ENCODE data around the gene NFXL1. TPM values are rescaled to one million over a fixed set of nuclear protein-coding genes. Genes with fewer than 3 reads are reported as not detected.

The NFXL1 gene
- total RNA-seq, 1 donor from 2014 or later: 11.9 TPM

DNA sequence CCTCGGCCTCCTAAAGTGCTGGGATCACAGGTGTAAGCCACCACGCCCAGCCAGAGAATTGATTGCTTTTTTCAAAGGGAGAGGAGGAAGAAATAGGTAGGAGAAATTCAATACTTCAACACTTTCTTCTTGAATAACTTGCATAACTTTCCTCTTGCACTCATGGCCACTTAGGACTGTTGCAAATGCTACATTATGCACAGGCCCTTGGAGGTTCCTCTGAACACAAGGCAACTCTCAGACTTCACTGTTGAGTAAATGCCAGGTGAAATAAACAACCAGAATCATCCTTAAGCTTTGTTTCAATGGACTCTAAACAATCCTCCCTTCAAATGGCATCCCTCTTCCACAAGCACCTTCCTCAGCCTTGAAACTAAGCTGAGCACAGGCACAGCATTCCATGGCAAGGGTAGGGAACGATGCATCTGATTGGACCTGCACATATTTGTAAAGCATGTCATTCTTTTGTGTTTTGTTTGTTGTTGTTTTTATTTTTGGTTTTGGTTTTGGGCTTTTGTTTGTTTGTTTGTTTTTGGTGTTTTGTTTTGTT lies 104.7 kb downstream of the NFXL1 start:
- Mint-ChIP-seq H3K4me1 (ENCODE audit: low read depth) (no peaks in the 10 kb centered on the region), H3K27me3 (ENCODE audit: low read depth) (peaks cover 26% of the 10 kb centered on the region), H3K9me3 (ENCODE audit: low read depth) (no peaks in the 10 kb centered on the region), H3K36me3 (ENCODE audit: low read depth) (no peaks in the 10 kb centered on the region), H3K4me3 (ENCODE audit: unreplicated experiment) (no peak overlapping the region), H3K27ac (ENCODE audit: unreplicated experiment) (no peak overlapping the region)
- no peak for DNase-seq (ENCODE audit: low spot score)
- TF ChIP-seq, protein P1, sequence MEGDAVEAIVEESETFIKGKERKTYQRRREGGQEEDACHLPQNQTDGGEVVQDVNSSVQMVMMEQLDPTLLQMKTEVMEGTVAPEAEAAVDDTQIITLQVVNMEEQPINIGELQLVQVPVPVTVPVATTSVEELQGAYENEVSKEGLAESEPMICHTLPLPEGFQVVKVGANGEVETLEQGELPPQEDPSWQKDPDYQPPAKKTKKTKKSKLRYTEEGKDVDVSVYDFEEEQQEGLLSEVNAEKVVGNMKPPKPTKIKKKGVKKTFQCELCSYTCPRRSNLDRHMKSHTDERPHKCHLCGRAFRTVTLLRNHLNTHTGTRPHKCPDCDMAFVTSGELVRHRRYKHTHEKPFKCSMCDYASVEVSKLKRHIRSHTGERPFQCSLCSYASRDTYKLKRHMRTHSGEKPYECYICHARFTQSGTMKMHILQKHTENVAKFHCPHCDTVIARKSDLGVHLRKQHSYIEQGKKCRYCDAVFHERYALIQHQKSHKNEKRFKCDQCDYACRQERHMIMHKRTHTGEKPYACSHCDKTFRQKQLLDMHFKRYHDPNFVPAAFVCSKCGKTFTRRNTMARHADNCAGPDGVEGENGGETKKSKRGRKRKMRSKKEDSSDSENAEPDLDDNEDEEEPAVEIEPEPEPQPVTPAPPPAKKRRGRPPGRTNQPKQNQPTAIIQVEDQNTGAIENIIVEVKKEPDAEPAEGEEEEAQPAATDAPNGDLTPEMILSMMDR (IDR thresholded peaks at IDR 0.05): no peak

DNA sequence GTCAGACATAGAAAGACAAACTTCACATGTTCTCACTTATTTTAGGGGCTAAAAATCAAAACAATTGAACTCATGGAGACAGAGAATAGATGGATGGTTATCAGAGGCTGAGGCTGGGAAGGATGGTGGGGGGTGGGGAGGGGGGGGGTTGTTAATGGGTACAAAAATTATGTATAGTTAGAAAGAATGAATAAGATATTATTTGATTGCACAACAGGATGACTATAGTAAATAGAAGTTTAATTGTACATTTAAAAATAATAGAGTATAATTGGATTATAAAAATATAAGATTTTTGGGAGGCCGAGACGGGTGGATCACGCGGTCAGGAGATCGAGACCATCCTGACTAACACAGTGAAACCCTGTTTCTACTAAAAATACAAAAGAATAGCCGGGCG lies 109.8 kb downstream of the NFXL1 start:
- Mint-ChIP-seq H3K27me3 (ENCODE audit: low read depth) (peaks cover 14% of the 10 kb centered on the region), H3K36me3 (ENCODE audit: low read depth) (no peaks in the 10 kb centered on the region), H3K4me1 (ENCODE audit: low read depth) (no peaks in the 10 kb centered on the region), H3K9me3 (ENCODE audit: low read depth) (peaks cover 20% of the 10 kb centered on the region), H3K4me3 (ENCODE audit: unreplicated experiment) (no peak overlapping the region), H3K27ac (ENCODE audit: unreplicated experiment) (no peak overlapping the region)
- no peak for DNase-seq (ENCODE audit: low spot score)
- TF ChIP-seq, protein P1 (IDR thresholded peaks at IDR 0.05): no peak

- Mint-ChIP-seq H3K36me3 (ENCODE audit: low read depth) (no peaks in the 10 kb centered on the region), H3K4me1 (ENCODE audit: low read depth) (no peaks in the 10 kb centered on the region), H3K27ac (ENCODE audit: unreplicated experiment) (no peak overlapping the region), H3K27me3 (ENCODE audit: low read depth) (peaks cover 11% of the 10 kb centered on the region), H3K9me3 (ENCODE audit: low read depth) (peaks cover 26% of the 10 kb centered on the region), H3K4me3 (ENCODE audit: unreplicated experiment) (no peak overlapping the region)
- DNase-seq (ENCODE audit: low spot score): no peak
- TF ChIP-seq, protein P1 (IDR thresholded peaks at IDR 0.05): no peak
These were observed 112.8 kb downstream of the NFXL1 start for GRCh38 chr4:47801481-47802002.

GRCh38 chr4:47798165-47798564 lies 116.2 kb downstream of the NFXL1 start:
- peaks cover 28% of the 10 kb centered on the region for H3K27me3 Mint-ChIP-seq (ENCODE audit: low read depth)
- peaks cover 13% of the 10 kb centered on the region for H3K9me3 Mint-ChIP-seq (ENCODE audit: low read depth)
- TF ChIP-seq, protein P1 (IDR thresholded peaks at IDR 0.05): no peak
- DNase-seq (ENCODE audit: low spot score): no peak
- no peaks in the 10 kb centered on the region for H3K4me1 Mint-ChIP-seq (ENCODE audit: low read depth)
- no peak overlapping the region for H3K4me3 Mint-ChIP-seq (ENCODE audit: unreplicated experiment)
- no peaks in the 10 kb centered on the region for H3K36me3 Mint-ChIP-seq (ENCODE audit: low read depth)
- H3K27ac Mint-ChIP-seq (ENCODE audit: unreplicated experiment): no peak overlapping the region

Other genes with a start within 250 kb of the NFXL1 start
- gene CORIN, start 76.5 kb downstream of the NFXL1 start, total RNA-seq: 1.9 to 4.4 TPM (median 2.1 TPM) in 3 replicates
- not detected in 3 replicates for gene CNGA1, start 102.1 kb upstream of the NFXL1 start, total RNA-seq
- 0.32 to 0.59 TPM (median 0.48 TPM) in 3 replicates for gene NIPAL1, start 102.2 kb upstream of the NFXL1 start, total RNA-seq
- gene TXK, start 219.7 kb upstream of the NFXL1 start, total RNA-seq: 0.22 TPM in 1 of 3 replicates, not detected in the others

Data from chondrocyte (in vitro differentiated cells).